Activated naive CD8-positive, alpha-beta T cell treated with anti-CD3 and anti-CD28 coated beads, Interleukin-2, amount 50 U/mL, for 24 hours (primary cell): Measurements from ENCODE around the gene STOML3.

ENCODE experiments used
- ATAC-seq: fragments of 150-1000 bp; cut with Tn5 transposase; one replicate; pipeline ENCODE4 v1.10.0; 2021
- DNase-seq: peaks from one replicate; pipeline ENCODE4 v3.0.0; 2021
- H3K27ac Mint-ChIP-seq: one replicate; pipeline ENCODE4 v1.8.0; 2021; ENCODE audit warnings: mild to moderate bottlenecking, mixed read lengths
- H3K27me3 Mint-ChIP-seq: one replicate; pipeline ENCODE4 v1.8.0; 2021; ENCODE audit warnings: mixed read lengths
- H3K36me3 Mint-ChIP-seq: one replicate; pipeline ENCODE4 v1.8.0; 2021; ENCODE audit warnings: low read depth, mixed read lengths
- H3K4me1 Mint-ChIP-seq: one replicate; pipeline ENCODE4 v1.8.0; 2021; ENCODE audit warnings: mixed read lengths
- H3K4me3 Mint-ChIP-seq: one replicate; pipeline ENCODE4 v1.8.0; 2021; ENCODE audit warnings: mild to moderate bottlenecking, moderate library complexity, mixed read lengths
- H3K9me3 Mint-ChIP-seq: one replicate; pipeline ENCODE4 v1.8.0; 2021; ENCODE audit warnings: mixed read lengths

The STOML3 gene

GRCh38 chr13:38957794-38958592 lies 32.6 kb downstream of the STOML3 start:
- ATAC-seq = no peak
- no peak overlapping the region for H3K27ac Mint-ChIP-seq
- peaks cover 2% of the 10 kb centered on the region for H3K27me3 Mint-ChIP-seq
- no peaks in the 10 kb centered on the region for H3K4me1 Mint-ChIP-seq
- no peak overlapping the region for H3K4me3 Mint-ChIP-seq
- no peaks in the 10 kb centered on the region for H3K36me3 Mint-ChIP-seq
- no peaks in the 10 kb centered on the region for H3K9me3 Mint-ChIP-seq
- no peak for DNase-seq

- H3K27me3 Mint-ChIP-seq = peaks cover 2% of the 10 kb centered on the region
- no peak overlapping the region for H3K27ac Mint-ChIP-seq
- no peak overlapping the region for H3K4me3 Mint-ChIP-seq
- ATAC-seq = no peak
- no peaks in the 10 kb centered on the region for H3K36me3 Mint-ChIP-seq
- DNase-seq = no peak
- H3K9me3 Mint-ChIP-seq = no peaks in the 10 kb centered on the region
- H3K4me1 Mint-ChIP-seq = peaks cover 3% of the 10 kb centered on the region
These were observed 35.8 kb downstream of the STOML3 start for GRCh38 chr13:38954844-38955243.

- peaks cover 3% of the 10 kb centered on the region for H3K4me1 Mint-ChIP-seq
- H3K4me3 Mint-ChIP-seq = no peak overlapping the region
- DNase-seq = no peak
- no peaks in the 10 kb centered on the region for H3K9me3 Mint-ChIP-seq
- no peak overlapping the region for H3K27ac Mint-ChIP-seq
- ATAC-seq = no peak
- H3K27me3 Mint-ChIP-seq = peaks cover 2% of the 10 kb centered on the region
- H3K36me3 Mint-ChIP-seq = no peaks in the 10 kb centered on the region
These were observed 36.3 kb downstream of the STOML3 start for GRCh38 chr13:38954291-38954690.

- Mint-ChIP-seq H3K27ac (no peak overlapping the region), H3K27me3 (peaks cover 2% of the 10 kb centered on the region), H3K4me3 (no peak overlapping the region), H3K36me3 (no peaks in the 10 kb centered on the region), H3K4me1 (peaks cover 3% of the 10 kb centered on the region), H3K9me3 (no peaks in the 10 kb centered on the region)
- ATAC-seq (no peak), DNase-seq (no peak)
These were observed 37.8 kb downstream of the STOML3 start for GRCh38 chr13:38952827-38953226.

- Mint-ChIP-seq H3K4me3 (no peak overlapping the region), H3K27me3 (peaks cover 2% of the 10 kb centered on the region), H3K4me1 (peaks cover 3% of the 10 kb centered on the region), H3K9me3 (no peaks in the 10 kb centered on the region), H3K36me3 (no peaks in the 10 kb centered on the region), H3K27ac (peak overlapping the region; percentile 75)
- ATAC-seq (no peak), DNase-seq (peak; percentile 13)
These were observed 38.9 kb downstream of the STOML3 start for GRCh38 chr13:38951525-38952313.

- Mint-ChIP-seq H3K9me3 (no peaks in the 10 kb centered on the region), H3K27me3 (peaks cover 4% of the 10 kb centered on the region), H3K27ac (peak overlapping the region; percentile 75), H3K4me1 (peaks cover 3% of the 10 kb centered on the region), H3K4me3 (no peak overlapping the region), H3K36me3 (no peaks in the 10 kb centered on the region)
- DNase-seq (no peak), ATAC-seq (peak; percentile 79)
These were observed 39.6 kb downstream of the STOML3 start for GRCh38 chr13:38950987-38951386.

GRCh38 chr13:38947054-38947453 lies 43.6 kb downstream of the STOML3 start:
- H3K27me3 Mint-ChIP-seq = peaks cover 2% of the 10 kb centered on the region
- no peaks in the 10 kb centered on the region for H3K9me3 Mint-ChIP-seq
- no peaks in the 10 kb centered on the region for H3K36me3 Mint-ChIP-seq
- ATAC-seq (no peak), DNase-seq (no peak)
- no peak overlapping the region for H3K27ac Mint-ChIP-seq
- no peak overlapping the region for H3K4me3 Mint-ChIP-seq
- H3K4me1 Mint-ChIP-seq = peaks cover 3% of the 10 kb centered on the region

- Mint-ChIP-seq H3K9me3 (no peaks in the 10 kb centered on the region), H3K27ac (no peak overlapping the region), H3K4me1 (no peaks in the 10 kb centered on the region), H3K4me3 (no peak overlapping the region), H3K36me3 (no peaks in the 10 kb centered on the region), H3K27me3 (peaks cover 2% of the 10 kb centered on the region)
- DNase-seq (no peak), ATAC-seq (no peak)
These were observed 46.4 kb downstream of the STOML3 start for GRCh38 chr13:38944219-38944618.

GRCh38 chr13:38943231-38943630 lies 47.4 kb downstream of the STOML3 start:
- Mint-ChIP-seq H3K27me3 (peaks cover 5% of the 10 kb centered on the region), H3K27ac (no peak overlapping the region), H3K9me3 (no peaks in the 10 kb centered on the region), H3K4me1 (no peaks in the 10 kb centered on the region), H3K36me3 (no peaks in the 10 kb centered on the region), H3K4me3 (no peak overlapping the region)
- DNase-seq = no peak
- no peak for ATAC-seq

GRCh38 chr13:38941353-38941945 lies 49.2 kb downstream of the STOML3 start:
- no peak overlapping the region for H3K27ac Mint-ChIP-seq
- no peaks in the 10 kb centered on the region for H3K4me1 Mint-ChIP-seq
- no peak overlapping the region for H3K4me3 Mint-ChIP-seq
- H3K27me3 Mint-ChIP-seq = peaks cover 6% of the 10 kb centered on the region
- DNase-seq = no peak
- no peaks in the 10 kb centered on the region for H3K9me3 Mint-ChIP-seq
- ATAC-seq = no peak
- H3K36me3 Mint-ChIP-seq = no peaks in the 10 kb centered on the region

- DNase-seq (no peak), ATAC-seq (no peak)
- no peaks in the 10 kb centered on the region for H3K9me3 Mint-ChIP-seq
- no peaks in the 10 kb centered on the region for H3K36me3 Mint-ChIP-seq
- H3K27me3 Mint-ChIP-seq = peaks cover 13% of the 10 kb centered on the region
- H3K4me3 Mint-ChIP-seq = no peak overlapping the region
- H3K27ac Mint-ChIP-seq = no peak overlapping the region
- no peaks in the 10 kb centered on the region for H3K4me1 Mint-ChIP-seq
These were observed 56.8 kb downstream of the STOML3 start for GRCh38 chr13:38933786-38934185.

- Mint-ChIP-seq H3K27me3 (peaks cover 33% of the 10 kb centered on the region), H3K9me3 (no peaks in the 10 kb centered on the region)
These were observed 68.5 kb downstream of the STOML3 start for GRCh38 chr13:38922170-38922569.

GRCh38 chr13:38921081-38921480 lies 69.5 kb downstream of the STOML3 start:
- no peak overlapping the region for H3K27ac Mint-ChIP-seq
- no peaks in the 10 kb centered on the region for H3K36me3 Mint-ChIP-seq
- H3K9me3 Mint-ChIP-seq = no peaks in the 10 kb centered on the region
- no peak for ATAC-seq
- H3K4me1 Mint-ChIP-seq = no peaks in the 10 kb centered on the region
- no peak overlapping the region for H3K4me3 Mint-ChIP-seq
- no peak for DNase-seq
- peaks cover 28% of the 10 kb centered on the region for H3K27me3 Mint-ChIP-seq

More at GRCh38 chr13:38922170-38922569, 68.5 kb downstream of the STOML3 start:
- no peak for DNase-seq
- no peaks in the 10 kb centered on the region for H3K36me3 Mint-ChIP-seq
- no peak overlapping the region for H3K4me3 Mint-ChIP-seq
- ATAC-seq = no peak
- no peaks in the 10 kb centered on the region for H3K4me1 Mint-ChIP-seq
- H3K27ac Mint-ChIP-seq = no peak overlapping the region
